Peyer's patch (tissue), 4 donors: ENCODE measurements around the gene CTNNA2.

Experiments used
- POLR2A ChIP-seq, 2 donors: fragments of 450-650 bp; IDR thresholded peaks; one replicate each; pipeline ENCODE4 v1.5.1; 2017; ENCODE audit warnings: antibody characterized with exemption in 2 of 2, mild to moderate bottlenecking in 2 of 2, moderate library complexity in 2 of 2
- TF ChIP-seq, protein P1 (sequence below), 6 experiments: fragments of 450-650 bp in 4 of 6; fragments of 200-600 bp in 2 of 6; sonication (generic) in 1 of 6; IDR thresholded peaks; one replicate each; pipeline ENCODE4 v1.5.1; 2017 to 2019; ENCODE audit warnings: antibody characterized with exemption in 6 of 6, mild to moderate bottlenecking in 3 of 6, moderate library complexity in 1 of 6

DNA sequence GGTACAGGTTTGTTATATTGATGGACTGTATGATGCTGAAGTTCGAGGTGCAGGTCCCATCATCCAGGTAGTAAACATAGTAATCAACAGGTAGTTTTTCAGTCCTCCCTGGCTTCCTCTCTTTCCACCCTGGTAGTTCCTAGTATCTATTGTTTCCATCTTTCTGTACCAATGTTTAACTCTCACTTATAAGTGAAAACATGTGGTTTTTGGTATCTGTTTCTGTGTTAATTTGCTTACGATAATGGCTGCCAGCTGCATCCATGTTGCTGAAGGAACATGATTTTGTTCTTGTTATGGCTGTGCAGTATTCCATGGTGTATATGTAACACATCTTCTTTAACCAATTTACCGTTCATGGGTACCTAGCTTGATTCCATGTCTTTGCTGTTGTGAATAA is 861.3 kb downstream of the CTNNA2 start:
- TF ChIP-seq, protein P1, sequence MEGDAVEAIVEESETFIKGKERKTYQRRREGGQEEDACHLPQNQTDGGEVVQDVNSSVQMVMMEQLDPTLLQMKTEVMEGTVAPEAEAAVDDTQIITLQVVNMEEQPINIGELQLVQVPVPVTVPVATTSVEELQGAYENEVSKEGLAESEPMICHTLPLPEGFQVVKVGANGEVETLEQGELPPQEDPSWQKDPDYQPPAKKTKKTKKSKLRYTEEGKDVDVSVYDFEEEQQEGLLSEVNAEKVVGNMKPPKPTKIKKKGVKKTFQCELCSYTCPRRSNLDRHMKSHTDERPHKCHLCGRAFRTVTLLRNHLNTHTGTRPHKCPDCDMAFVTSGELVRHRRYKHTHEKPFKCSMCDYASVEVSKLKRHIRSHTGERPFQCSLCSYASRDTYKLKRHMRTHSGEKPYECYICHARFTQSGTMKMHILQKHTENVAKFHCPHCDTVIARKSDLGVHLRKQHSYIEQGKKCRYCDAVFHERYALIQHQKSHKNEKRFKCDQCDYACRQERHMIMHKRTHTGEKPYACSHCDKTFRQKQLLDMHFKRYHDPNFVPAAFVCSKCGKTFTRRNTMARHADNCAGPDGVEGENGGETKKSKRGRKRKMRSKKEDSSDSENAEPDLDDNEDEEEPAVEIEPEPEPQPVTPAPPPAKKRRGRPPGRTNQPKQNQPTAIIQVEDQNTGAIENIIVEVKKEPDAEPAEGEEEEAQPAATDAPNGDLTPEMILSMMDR (IDR thresholded peaks at IDR 0.05) = no peak
- TF ChIP-seq POLR2A (IDR thresholded peaks at IDR 0.05) = no peak
